Left renal pelvis (tissue), 4 donors: ENCODE measurements around the gene MTMR10. TPM values are rescaled to one million over a fixed set of nuclear protein-coding genes. Genes with fewer than 3 reads are reported as not detected.

Experiments used
- polyA plus RNA-seq, 4 donors: library from polyadenylated mRNA; unstranded; fragments of 120-200 nt; gene quantifications; one replicate each; pipeline ENCODE4 v1.2.1, GENCODE V29; 2013; ENCODE audit not compliant: insufficient read length in 4 of 4

MTMR10 gene
- polyA plus RNA-seq, 4 donors: 28.9 to 71.6 (median 58.7) TPM

Other genes with a start within 250 kb of the MTMR10 start
- gene FAN1, start 87.7 kb downstream of the MTMR10 start, polyA plus RNA-seq: 10 to 100 TPM; 24.6 to 44.0 (median 33.6) TPM
- gene TRPM1, start 110.1 kb upstream of the MTMR10 start, polyA plus RNA-seq: under 1 TPM; 0.27 to 0.88 (median 0.56) TPM